HepG2 (cell line): ENCODE data around the gene ADAM8. TPM values are rescaled to one million over a fixed set of nuclear protein-coding genes. Genes with fewer than 3 reads are reported as not detected.

Experiments used
- ATAC-seq: fragments of 200-7000 bp; cut with Tn5 transposase; 3 replicates; pipeline ENCODE4 v1.9.1; 2020; ENCODE audit warnings: mild to moderate bottlenecking, moderate library complexity
- BruUV-seq: library from RNA; stranded (reverse); fragments of 400-500 nt; replicated peaks from 2 replicates; lab custom pipeline; 2021; lab: Mats Ljungman, UMichigan
- CTCF ChIA-PET: fragments of 300-600 bp; formaldehyde crosslinking; extraction: SDS; loops from one replicate; lab custom pipeline; 2021; ENCODE audit warnings: low total read pairs, inconsistent platforms, low intra/inter-chr PET ratio; lab: Yijun Ruan, JAX
- POLR2A ChIA-PET: fragments of 350-600 bp; sonication (Branson Sonifier 250); formaldehyde crosslinking; loops from one replicate; lab custom pipeline; 2020; ENCODE audit warnings: antibody characterized with exemption, inconsistent platforms; lab: Yijun Ruan, JAX
- DNase-seq: peaks from one replicate; pipeline ENCODE4 v3.0.0-alpha.2; 2015; ENCODE audit warnings: low spot score
- FAIRE-seq: peaks from 3 replicates; lab custom pipeline; 2011; peaks lifted over from hg19 to GRCh38; lab: Jason Lieb, UNC
- H2AFZ ChIP-seq: one replicate; pipeline ENCODE4 v1.6.1; 2011; ENCODE audit warnings: low read length, inconsistent platforms
- H3K27ac ChIP-seq: fragments of 300-600 bp; 3 replicates; pipeline ENCODE4 v1.8.0; 2011; ENCODE audit warnings: mixed run types, mild to moderate bottlenecking, mixed read lengths, low read length, inconsistent platforms; ENCODE audit not compliant: insufficient read depth; ENCODE audit errors: extremely low read length
- H3K27me3 ChIP-seq, 2 experiments: fragments of 200-600 bp in 1 of 2; 2 replicates in 1 of 2; 3 replicates in 1 of 2; pipeline versions ENCODE4 v1.6.0 to v1.8.0; 2011; ENCODE audit warnings: low read length in 2 of 2, mild to moderate bottlenecking in 2 of 2, moderate library complexity in 2 of 2, inconsistent platforms in 1 of 2; ENCODE audit not compliant: insufficient read depth in 2 of 2, control insufficient read depth in 1 of 2
- H3K36me3 ChIP-seq, 2 experiments: fragments of 200-600 bp in 1 of 2; replicated peaks in 1 of 2; 2 replicates in 1 of 2; 3 replicates in 1 of 2; pipeline versions ENCODE4 v1.5.1 to v1.8.0; 2011; ENCODE audit warnings: low read length in 2 of 2, inconsistent platforms in 1 of 2; ENCODE audit not compliant: insufficient read depth in 2 of 2, control insufficient read depth in 1 of 2
- H3K4me1 ChIP-seq: 2 replicates; pipeline ENCODE4 v1.5.1; 2012; ENCODE audit warnings: low read length, inconsistent platforms; ENCODE audit not compliant: insufficient read depth
- H3K4me2 ChIP-seq: 2 replicates; pipeline ENCODE4 v1.6.0; 2011; ENCODE audit warnings: low read depth, low read length, inconsistent platforms
- H3K4me3 ChIP-seq, 3 experiments: fragments of 200-600 bp in 1 of 3; sonication (generic), shearing (Covaris generic) in 1 of 3; replicated peaks in 1 of 3; 2 replicates each; pipeline ENCODE4 v1.5.1; 2011 to 2016; ENCODE audit warnings: low read length in 3 of 3, inconsistent platforms in 2 of 3, low read depth in 2 of 3, mild to moderate bottlenecking in 2 of 3, control low read depth in 1 of 3, mixed read lengths in 1 of 3; ENCODE audit not compliant: insufficient read depth in 1 of 3
- H3K79me2 ChIP-seq: one replicate; pipeline ENCODE4 v1.6.1; 2011; ENCODE audit warnings: low read length, inconsistent platforms; ENCODE audit not compliant: insufficient read depth
- H3K9ac ChIP-seq: 2 replicates; pipeline ENCODE4 v1.6.0; 2011; ENCODE audit warnings: mild to moderate bottlenecking, low read depth, low read length, inconsistent platforms; ENCODE audit not compliant: insufficient read depth
- H3K9me3 ChIP-seq: 2 replicates; pipeline ENCODE4 v1.5.1; 2012; ENCODE audit warnings: mild to moderate bottlenecking, low read length
- H4K20me1 ChIP-seq: 2 replicates; pipeline ENCODE4 v1.6.0; 2011; ENCODE audit warnings: inconsistent platforms, mild to moderate bottlenecking, low read length, moderate library complexity; ENCODE audit not compliant: insufficient read depth
- ARID3A ChIP-seq: IDR thresholded peaks from 2 replicates; pipeline ENCODE4 v1.6.1; 2012; ENCODE audit warnings: low read depth, low read length, improper control_type of control experiment
- DMAP1 ChIP-seq: IDR thresholded peaks from 2 replicates; pipeline ENCODE4 v1.6.1; 2016
- GATAD2A ChIP-seq: IDR thresholded peaks from 2 replicates; pipeline ENCODE4 v1.6.1; 2016
- MED1 ChIP-seq: sonication (generic); formaldehyde crosslinking; IDR thresholded peaks from 2 replicates; pipeline ENCODE4 v1.4.0; 2020; ENCODE audit warnings: missing genetic modification reagents
- PPARG ChIP-seq: conservative IDR thresholded peaks from 2 replicates; pipeline ENCODE4 v1.6.1; 2016; ENCODE audit warnings: missing biosample characterization, missing genetic modification reagents
- U2AF2 ChIP-seq: fragments of 200-400 bp; formaldehyde crosslinking; IDR thresholded peaks from 2 replicates; pipeline ENCODE4 v1.6.1; 2017; ENCODE audit warnings: low read depth, mild to moderate bottlenecking, low read length
- YEATS4 ChIP-seq: sonication (generic); formaldehyde crosslinking; IDR thresholded peaks from 2 replicates; pipeline ENCODE4 v1.4.0; 2020; ENCODE audit warnings: missing genetic modification reagents, borderline replicate concordance
- ZNF24 ChIP-seq: fragments of 450-650 bp; IDR thresholded peaks from 2 replicates; pipeline ENCODE4 v1.6.1; 2017; ENCODE audit warnings: antibody characterized with exemption, mild to moderate bottlenecking
- ZNF33A ChIP-seq: sonication (generic); formaldehyde crosslinking; IDR thresholded peaks from 2 replicates; pipeline ENCODE4 v1.5.1; 2020; ENCODE audit warnings: missing genetic modification reagents, mild to moderate bottlenecking, moderate library complexity, borderline replicate concordance
- ZNF367 ChIP-seq: sonication (generic); formaldehyde crosslinking; IDR thresholded peaks from 2 replicates; pipeline ENCODE4 v1.4.0; 2020; ENCODE audit warnings: missing genetic modification reagents, borderline replicate concordance
- ZNF501 ChIP-seq: sonication (generic); formaldehyde crosslinking; IDR thresholded peaks from 2 replicates; pipeline ENCODE4 v1.5.1; 2020; ENCODE audit warnings: mild to moderate bottlenecking, moderate library complexity, missing genetic modification reagents
- ZNF550 ChIP-seq: sonication (generic); formaldehyde crosslinking; IDR thresholded peaks from 2 replicates; pipeline ENCODE4 v1.4.0; 2020; ENCODE audit warnings: mild to moderate bottlenecking, missing genetic modification reagents, borderline replicate concordance
- ZNF589 ChIP-seq: sonication (generic); formaldehyde crosslinking; conservative IDR thresholded peaks from 2 replicates; pipeline ENCODE4 v1.8.0; 2022; ENCODE audit warnings: mild to moderate bottlenecking, moderate library complexity, missing genetic modification reagents
- ZNF773 ChIP-seq: sonication (generic); formaldehyde crosslinking; IDR thresholded peaks from 2 replicates; pipeline ENCODE4 v1.4.0; 2020; ENCODE audit warnings: missing genetic modification reagents, borderline replicate concordance
- ZSCAN9 ChIP-seq: IDR thresholded peaks from 2 replicates; pipeline ENCODE4 v1.6.1; 2016; ENCODE audit warnings: borderline replicate concordance
- whole genome bisulfite sequencing: methylation state at CpG from one replicate; pipeline ENCODE4 v1.1.6; 2017; ENCODE audit warnings: low lambda C conversion rate; 5-methylcytosine and 5-hydroxymethylcytosine counted together
- in situ Hi-C: cut with HindIII; loops from 2 replicates; pipeline ENCODE4 v1.10.0; 2017; ENCODE audit warnings: low pct_unique_long_range_greater_than_20kb; ENCODE audit not compliant: extremely low pct_ligation_motif_present
- intact Hi-C: fragments of 100-400 bp; cut with micrococcal nuclease; formaldehyde crosslinking; loops from one replicate; pipeline ENCODE4 v1.10.0; 2022; ENCODE audit not compliant: unreplicated experiment
- polyA plus RNA-seq, 8 experiments: library from polyadenylated mRNA; depleted of rRNA in 3 of 8; stranded (reverse) in 7 of 8; unstranded in 1 of 8; fragments of >200 nt; fragmentation: Illumina TruSeq in 4 of 8; extraction: Trizol in 4 of 8; gene quantifications; 2 replicates each; pipeline versions ENCODE4 v1.2.1 to v1.2.3, GENCODE V29; 2011 to 2016; ENCODE audit warnings: low read depth in 4 of 8, missing spikeins in 1 of 8, mixed read lengths in 1 of 8; ENCODE audit not compliant: insufficient read depth in 1 of 8
- total RNA-seq, 5 experiments: library from RNA; depleted of rRNA; stranded (reverse); fragments of >200 nt; fragmentation: Illumina TruSeq; extraction: Trizol; gene quantifications; 2 replicates each; pipeline ENCODE4 v1.2.3, GENCODE V29; 2016; ENCODE audit warnings: low read depth in 1 of 5
- TF ChIP-seq, protein P1 (sequence below): sonication (generic); formaldehyde crosslinking; IDR thresholded peaks from 2 replicates; pipeline ENCODE4 v1.4.0; 2020; ENCODE audit warnings: mild to moderate bottlenecking, missing genetic modification reagents, borderline replicate concordance
- TF ChIP-seq, protein P2 (sequence below): sonication (generic); formaldehyde crosslinking; IDR thresholded peaks from 2 replicates; pipeline ENCODE4 v1.8.0; 2022; ENCODE audit warnings: missing genetic modification reagents, low read depth, mild to moderate bottlenecking, borderline replicate concordance
- TF ChIP-seq, protein P3 (sequence below): sonication (generic); formaldehyde crosslinking; IDR thresholded peaks from 2 replicates; pipeline ENCODE4 v1.4.0; 2020; ENCODE audit warnings: mild to moderate bottlenecking, missing genetic modification reagents

Gene ADAM8
- total and polyA plus RNA-seq, 2 of the 13 experiments (the other 11 are each of a cell fraction or from before 2014, with no cell fraction given) = 0.24 to 0.93 TPM

DNA sequence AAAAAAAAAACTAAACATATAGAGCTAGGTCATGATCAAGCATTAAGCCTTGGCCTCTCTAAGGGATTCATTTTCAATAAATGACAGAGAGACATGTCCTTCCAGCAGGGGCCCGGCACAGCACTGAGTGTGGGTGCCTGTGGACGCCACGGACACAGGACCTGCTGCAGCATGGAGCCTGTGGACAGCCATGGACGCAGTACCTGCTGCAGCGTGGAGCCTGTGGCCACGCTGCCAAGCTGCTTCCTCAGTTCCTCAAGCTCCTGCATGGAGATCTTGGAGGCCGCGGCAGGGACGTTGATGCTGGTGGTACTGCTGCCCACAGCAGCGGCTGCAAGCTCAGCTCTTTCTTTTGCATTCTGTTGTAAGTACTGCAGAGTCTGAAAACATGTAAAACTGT is 22.6 kb upstream of the ADAM8 start:
- ChIA-PET POLR2A (no interaction called here), CTCF (no interaction called here)
- intact Hi-C loops (no loop called here), in situ Hi-C loops (no loop called here)
- Histone ChIP-seq H3K27me3 (no peaks in the 10 kb centered on the region), H3K4me3 (no peak overlapping the region), H3K4me2 (no peak overlapping the region), H3K27ac (no peak overlapping the region), H3K79me2 (peaks cover 8% of the 10 kb centered on the region), H3K4me1 (no peaks in the 10 kb centered on the region), H3K36me3 (peaks cover 40 to 68% of the 10 kb centered on the region in 2 experiments), H4K20me1 (no peaks in the 10 kb centered on the region), H3K9me3 (no peaks in the 10 kb centered on the region), H2AFZ (no peak overlapping the region), H3K9ac (no peak overlapping the region)
- DNase-seq (no peak), ATAC-seq (no peak), FAIRE-seq (no peak)
- WGBS = 97% methylated on average over 5 of the region's 10 CpGs
- no TSS peak for BruUV-seq
- TF ChIP-seq, protein P1, sequence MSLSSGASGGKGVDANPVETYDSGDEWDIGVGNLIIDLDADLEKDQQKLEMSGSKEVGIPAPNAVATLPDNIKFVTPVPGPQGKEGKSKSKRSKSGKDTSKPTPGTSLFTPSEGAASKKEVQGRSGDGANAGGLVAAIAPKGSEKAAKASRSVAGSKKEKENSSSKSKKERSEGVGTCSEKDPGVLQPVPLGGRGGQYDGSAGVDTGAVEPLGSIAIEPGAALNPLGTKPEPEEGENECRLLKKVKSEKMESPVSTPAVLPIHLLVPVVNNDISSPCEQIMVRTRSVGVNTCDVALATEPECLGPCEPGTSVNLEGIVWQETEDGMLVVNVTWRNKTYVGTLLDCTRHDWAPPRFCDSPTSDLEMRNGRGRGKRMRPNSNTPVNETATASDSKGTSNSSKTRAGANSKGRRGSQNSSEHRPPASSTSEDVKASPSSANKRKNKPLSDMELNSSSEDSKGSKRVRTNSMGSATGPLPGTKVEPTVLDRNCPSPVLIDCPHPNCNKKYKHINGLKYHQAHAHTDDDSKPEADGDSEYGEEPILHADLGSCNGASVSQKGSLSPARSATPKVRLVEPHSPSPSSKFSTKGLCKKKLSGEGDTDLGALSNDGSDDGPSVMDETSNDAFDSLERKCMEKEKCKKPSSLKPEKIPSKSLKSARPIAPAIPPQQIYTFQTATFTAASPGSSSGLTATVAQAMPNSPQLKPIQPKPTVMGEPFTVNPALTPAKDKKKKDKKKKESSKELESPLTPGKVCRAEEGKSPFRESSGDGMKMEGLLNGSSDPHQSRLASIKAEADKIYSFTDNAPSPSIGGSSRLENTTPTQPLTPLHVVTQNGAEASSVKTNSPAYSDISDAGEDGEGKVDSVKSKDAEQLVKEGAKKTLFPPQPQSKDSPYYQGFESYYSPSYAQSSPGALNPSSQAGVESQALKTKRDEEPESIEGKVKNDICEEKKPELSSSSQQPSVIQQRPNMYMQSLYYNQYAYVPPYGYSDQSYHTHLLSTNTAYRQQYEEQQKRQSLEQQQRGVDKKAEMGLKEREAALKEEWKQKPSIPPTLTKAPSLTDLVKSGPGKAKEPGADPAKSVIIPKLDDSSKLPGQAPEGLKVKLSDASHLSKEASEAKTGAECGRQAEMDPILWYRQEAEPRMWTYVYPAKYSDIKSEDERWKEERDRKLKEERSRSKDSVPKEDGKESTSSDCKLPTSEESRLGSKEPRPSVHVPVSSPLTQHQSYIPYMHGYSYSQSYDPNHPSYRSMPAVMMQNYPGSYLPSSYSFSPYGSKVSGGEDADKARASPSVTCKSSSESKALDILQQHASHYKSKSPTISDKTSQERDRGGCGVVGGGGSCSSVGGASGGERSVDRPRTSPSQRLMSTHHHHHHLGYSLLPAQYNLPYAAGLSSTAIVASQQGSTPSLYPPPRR (CRISPR knock-in tag) = no peak
- TF ChIP-seq ZNF501 (no peak), ZNF550 (CRISPR knock-in tag) (no peak), ZSCAN9 (CRISPR knock-in tag) (no peak), ZNF33A (CRISPR knock-in tag) (no peak), ZNF24 (no peak), ZNF773 (CRISPR knock-in tag) (no peak), MED1 (no peak), ZNF367 (CRISPR knock-in tag) (no peak), GATAD2A (CRISPR knock-in tag) (no peak), U2AF2 (no peak), DMAP1 (CRISPR knock-in tag) (no peak), YEATS4 (CRISPR knock-in tag) (no peak), PPARG (no peak), ARID3A (no peak), ZNF589 (CRISPR knock-in tag) (no peak)
- TF ChIP-seq, protein P2, sequence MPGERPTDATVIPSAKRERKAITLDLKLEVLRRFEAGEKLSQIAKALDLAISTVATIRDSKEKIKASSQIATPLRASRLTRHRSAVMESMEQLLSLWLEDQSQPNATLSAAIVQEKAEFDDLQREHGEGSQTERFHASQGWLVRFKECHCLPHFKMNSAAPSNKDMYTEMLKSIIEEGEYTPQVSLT (CRISPR knock-in tag) = no peak
- TF ChIP-seq, protein P3, sequence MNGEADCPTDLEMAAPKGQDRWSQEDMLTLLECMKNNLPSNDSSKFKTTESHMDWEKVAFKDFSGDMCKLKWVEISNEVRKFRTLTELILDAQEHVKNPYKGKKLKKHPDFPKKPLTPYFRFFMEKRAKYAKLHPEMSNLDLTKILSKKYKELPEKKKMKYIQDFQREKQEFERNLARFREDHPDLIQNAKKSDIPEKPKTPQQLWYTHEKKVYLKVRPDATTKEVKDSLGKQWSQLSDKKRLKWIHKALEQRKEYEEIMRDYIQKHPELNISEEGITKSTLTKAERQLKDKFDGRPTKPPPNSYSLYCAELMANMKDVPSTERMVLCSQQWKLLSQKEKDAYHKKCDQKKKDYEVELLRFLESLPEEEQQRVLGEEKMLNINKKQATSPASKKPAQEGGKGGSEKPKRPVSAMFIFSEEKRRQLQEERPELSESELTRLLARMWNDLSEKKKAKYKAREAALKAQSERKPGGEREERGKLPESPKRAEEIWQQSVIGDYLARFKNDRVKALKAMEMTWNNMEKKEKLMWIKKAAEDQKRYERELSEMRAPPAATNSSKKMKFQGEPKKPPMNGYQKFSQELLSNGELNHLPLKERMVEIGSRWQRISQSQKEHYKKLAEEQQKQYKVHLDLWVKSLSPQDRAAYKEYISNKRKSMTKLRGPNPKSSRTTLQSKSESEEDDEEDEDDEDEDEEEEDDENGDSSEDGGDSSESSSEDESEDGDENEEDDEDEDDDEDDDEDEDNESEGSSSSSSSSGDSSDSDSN (CRISPR knock-in tag) = no peak
